Thyroid gland (tissue), 4 donors: Measurements from ENCODE around the gene RREB1. TPM values are rescaled to one million over a fixed set of nuclear protein-coding genes. Genes with fewer than 3 reads are reported as not detected.

Experiments
- DNase-seq, 2 donors: peaks; one replicate each; pipeline ENCODE4 v3.0.0-alpha.2; 2019
- H3K27ac ChIP-seq, 3 donors: fragments of 200-600 bp; sonication (generic); 1 replicate in 2 of 3; 2 replicates in 1 of 3; pipeline ENCODE4 v1.5.1; 2016 to 2019; ENCODE audit warnings: mild to moderate bottlenecking in 1 of 3, moderate library complexity in 1 of 3
- H3K27me3 ChIP-seq: fragments of 200-600 bp; sonication (generic); one replicate; pipeline ENCODE4 v1.5.1; 2019
- H3K36me3 ChIP-seq, 2 donors: fragments of 200-600 bp; sonication (generic); one replicate each; pipeline ENCODE4 v1.5.1; 2016 to 2019
- H3K4me1 ChIP-seq, 2 donors: fragments of 200-600 bp; sonication (generic); one replicate each; pipeline ENCODE4 v1.5.1; 2017 to 2019
- H3K4me3 ChIP-seq, 3 donors: fragments of 200-600 bp; sonication (generic); replicated peaks in 1 of 3; 1 replicate in 2 of 3; 2 replicates in 1 of 3; pipeline ENCODE4 v1.5.1; 2016; ENCODE audit warnings: mild to moderate bottlenecking in 1 of 3
- H3K9me3 ChIP-seq: fragments of 200-600 bp; sonication (generic); one replicate; pipeline ENCODE4 v1.5.1; 2017
- POLR2A ChIP-seq, 2 donors: fragments of 450-650 bp; IDR thresholded peaks; one replicate each; pipeline ENCODE4 v1.6.1; 2017; ENCODE audit warnings: antibody characterized with exemption in 2 of 2, mild to moderate bottlenecking in 2 of 2, moderate library complexity in 1 of 2
- WGBS, 2 donors: methylation state at CpG; one replicate each; pipeline ENCODE4 v1.1.5; 2017; 5-methylcytosine and 5-hydroxymethylcytosine counted together
- intact Hi-C: fragments of 100-400 bp; cut with DNase I; formaldehyde crosslinking; loops from one replicate; pipeline ENCODE4 v1.15.1; 2023
- total RNA-seq, 4 donors: library from RNA; depleted of rRNA; stranded (reverse); fragments of >200 nt; gene quantifications; one replicate each; pipeline ENCODE4 v1.2.3, GENCODE V29; 2016
- TF ChIP-seq, protein P1 (sequence below), 6 experiments: fragments of 200-600 bp in 3 of 6; fragments of 450-650 bp in 3 of 6; sonication (generic) in 3 of 6; IDR thresholded peaks; one replicate each; pipeline ENCODE4 v1.5.1; 2016 to 2019; ENCODE audit warnings: antibody characterized with exemption in 6 of 6, mild to moderate bottlenecking in 2 of 6, inconsistent platforms in 1 of 6, moderate library complexity in 1 of 6

The RREB1 gene
- total RNA-seq, 4 donors from 2014 or later: 48.0 to 91.3 (median 57.1) TPM

DNA sequence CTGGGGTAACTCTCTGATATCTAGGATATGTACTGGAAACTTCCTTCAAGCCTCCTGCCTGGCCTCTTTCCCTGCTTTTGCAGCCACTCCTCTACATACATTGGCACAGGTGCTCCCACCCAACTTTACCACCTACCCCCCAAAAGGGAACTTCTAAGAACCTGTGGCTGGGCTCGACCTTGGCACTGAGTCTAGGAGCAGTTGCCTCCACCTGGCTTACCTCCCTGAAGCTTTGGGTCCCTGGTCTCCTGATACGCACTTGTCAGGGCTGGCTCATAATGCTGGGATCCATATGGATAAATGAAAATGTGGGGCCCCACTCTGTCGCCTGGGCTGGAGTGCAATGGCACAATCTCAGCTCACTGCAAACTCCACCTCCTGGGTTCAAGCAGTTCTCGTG, 149.0 kb downstream of the RREB1 start:
- DNase-seq: no peak
- no peaks in the 10 kb centered on the region for H3K9me3 ChIP-seq
- peaks cover 0 to 6% of the 10 kb centered on the region in 2 donors for H3K36me3 ChIP-seq
- H3K27ac ChIP-seq: peak overlapping the region in 1 of 3 donors; percentile 94
- 77 to 93% methylated on average over 4 of the region's 4 CpGs for WGBS, 2 donors
- no peak overlapping the region for H3K4me3 ChIP-seq
- H3K27me3 ChIP-seq: no peaks in the 10 kb centered on the region
- intact Hi-C loops: no loop called here
- no peak for TF ChIP-seq POLR2A (IDR thresholded peaks at IDR 0.05)
- TF ChIP-seq, protein P1, sequence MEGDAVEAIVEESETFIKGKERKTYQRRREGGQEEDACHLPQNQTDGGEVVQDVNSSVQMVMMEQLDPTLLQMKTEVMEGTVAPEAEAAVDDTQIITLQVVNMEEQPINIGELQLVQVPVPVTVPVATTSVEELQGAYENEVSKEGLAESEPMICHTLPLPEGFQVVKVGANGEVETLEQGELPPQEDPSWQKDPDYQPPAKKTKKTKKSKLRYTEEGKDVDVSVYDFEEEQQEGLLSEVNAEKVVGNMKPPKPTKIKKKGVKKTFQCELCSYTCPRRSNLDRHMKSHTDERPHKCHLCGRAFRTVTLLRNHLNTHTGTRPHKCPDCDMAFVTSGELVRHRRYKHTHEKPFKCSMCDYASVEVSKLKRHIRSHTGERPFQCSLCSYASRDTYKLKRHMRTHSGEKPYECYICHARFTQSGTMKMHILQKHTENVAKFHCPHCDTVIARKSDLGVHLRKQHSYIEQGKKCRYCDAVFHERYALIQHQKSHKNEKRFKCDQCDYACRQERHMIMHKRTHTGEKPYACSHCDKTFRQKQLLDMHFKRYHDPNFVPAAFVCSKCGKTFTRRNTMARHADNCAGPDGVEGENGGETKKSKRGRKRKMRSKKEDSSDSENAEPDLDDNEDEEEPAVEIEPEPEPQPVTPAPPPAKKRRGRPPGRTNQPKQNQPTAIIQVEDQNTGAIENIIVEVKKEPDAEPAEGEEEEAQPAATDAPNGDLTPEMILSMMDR (IDR thresholded peaks at IDR 0.05): no peak
- H3K4me1 ChIP-seq: peaks cover 20 to 35% of the 10 kb centered on the region in 2 donors

GRCh38 chr6:7257521-7258230, 149.9 kb downstream of the RREB1 start:
- no peaks in the 10 kb centered on the region for H3K27me3 ChIP-seq
- no peak for TF ChIP-seq POLR2A (IDR thresholded peaks at IDR 0.05)
- TF ChIP-seq, protein P1 (IDR thresholded peaks at IDR 0.05): no peak
- peaks cover 20 to 40% of the 10 kb centered on the region in 2 donors for H3K4me1 ChIP-seq
- no peak overlapping the region for H3K27ac ChIP-seq
- 92 to 94% methylated on average over 18 of the region's 18 CpGs for WGBS, 2 donors
- H3K36me3 ChIP-seq: no peaks in the 10 kb centered on the region
- no peak for DNase-seq
- intact Hi-C loops: no loop called here
- H3K9me3 ChIP-seq: no peaks in the 10 kb centered on the region
- H3K4me3 ChIP-seq: no peak overlapping the region

DNA sequence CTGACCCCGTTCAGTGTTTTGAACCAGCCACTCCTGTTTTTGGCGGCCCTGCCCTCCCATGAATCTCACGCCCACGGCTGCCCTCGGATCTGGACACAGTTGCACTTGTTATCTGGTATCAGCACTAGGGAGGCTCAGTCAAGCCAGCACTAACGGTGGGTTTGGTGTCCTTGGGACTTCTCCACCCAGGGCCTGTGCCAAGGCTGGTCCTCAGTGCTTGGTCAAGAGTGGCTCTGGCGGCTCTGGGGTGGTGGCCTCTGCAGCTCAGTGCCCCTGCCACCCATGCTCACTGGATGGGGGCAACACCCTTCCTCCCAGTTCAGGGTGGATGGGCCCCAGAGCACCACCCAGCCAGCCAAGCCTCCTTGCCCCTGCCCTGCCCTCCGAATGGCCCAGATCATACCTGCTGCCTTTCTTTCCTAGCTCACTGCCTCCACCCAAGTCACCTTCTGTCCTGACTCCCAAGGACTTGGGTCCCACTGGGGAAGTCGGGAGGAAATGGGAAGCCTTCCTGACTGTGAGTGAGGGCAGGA, 150.5 kb downstream of the RREB1 start:
- H3K36me3 ChIP-seq: no peaks in the 10 kb centered on the region
- H3K27me3 ChIP-seq: no peaks in the 10 kb centered on the region
- peak overlapping the region in 1 of 3 donors; percentile 24 for H3K27ac ChIP-seq
- H3K4me3 ChIP-seq: no peak overlapping the region
- H3K9me3 ChIP-seq: no peaks in the 10 kb centered on the region
- H3K4me1 ChIP-seq: peaks cover 20 to 40% of the 10 kb centered on the region in 2 donors
- intact Hi-C loops: no loop called here
- 76 to 85% methylated on average over 8 to 9 of the region's 9 CpGs for WGBS, 2 donors
- peak in 1 of 2 donors; percentile 40 for DNase-seq
- TF ChIP-seq POLR2A (IDR thresholded peaks at IDR 0.05): no peak
- TF ChIP-seq, protein P1 (IDR thresholded peaks at IDR 0.05): no peak

- TF ChIP-seq, protein P1 (IDR thresholded peaks at IDR 0.05): no peak
- no peak for TF ChIP-seq POLR2A (IDR thresholded peaks at IDR 0.05)
- intact Hi-C loops: no loop called here
- Histone ChIP-seq H3K27me3 (no peaks in the 10 kb centered on the region), H3K36me3 (no peaks in the 10 kb centered on the region), H3K4me1 (peaks cover 11 to 31% of the 10 kb centered on the region in 2 donors), H3K9me3 (no peaks in the 10 kb centered on the region), H3K27ac (peak overlapping the region; percentile 77 to 93 (median 85)), H3K4me3 (peak overlapping the region in 1 of 3 donors; percentile 75)
- 60 to 68% methylated on average over 12 to 13 of the region's 13 CpGs for WGBS, 2 donors
- DNase-seq: no peak
Measured at GRCh38 chr6:7260291-7261031, 152.7 kb downstream of the RREB1 start.
